GM11168 (cell line): ENCODE measurements around the gene ZNF276.
"Not testable (repeated sequence)": the region's sequence is repeated elsewhere in the genome, so short reads cannot be mapped to it uniquely, and the experiment has no call there.

Experiments
- in situ Hi-C: fragments of 300-500 bp; cut with MboI; formaldehyde crosslinking; loops from one replicate; pipeline ENCODE4 v1.12.0; 2022; ENCODE audit warnings: low sequenced_read_pairs; ENCODE audit not compliant: unreplicated experiment

Gene ZNF276

DNA sequence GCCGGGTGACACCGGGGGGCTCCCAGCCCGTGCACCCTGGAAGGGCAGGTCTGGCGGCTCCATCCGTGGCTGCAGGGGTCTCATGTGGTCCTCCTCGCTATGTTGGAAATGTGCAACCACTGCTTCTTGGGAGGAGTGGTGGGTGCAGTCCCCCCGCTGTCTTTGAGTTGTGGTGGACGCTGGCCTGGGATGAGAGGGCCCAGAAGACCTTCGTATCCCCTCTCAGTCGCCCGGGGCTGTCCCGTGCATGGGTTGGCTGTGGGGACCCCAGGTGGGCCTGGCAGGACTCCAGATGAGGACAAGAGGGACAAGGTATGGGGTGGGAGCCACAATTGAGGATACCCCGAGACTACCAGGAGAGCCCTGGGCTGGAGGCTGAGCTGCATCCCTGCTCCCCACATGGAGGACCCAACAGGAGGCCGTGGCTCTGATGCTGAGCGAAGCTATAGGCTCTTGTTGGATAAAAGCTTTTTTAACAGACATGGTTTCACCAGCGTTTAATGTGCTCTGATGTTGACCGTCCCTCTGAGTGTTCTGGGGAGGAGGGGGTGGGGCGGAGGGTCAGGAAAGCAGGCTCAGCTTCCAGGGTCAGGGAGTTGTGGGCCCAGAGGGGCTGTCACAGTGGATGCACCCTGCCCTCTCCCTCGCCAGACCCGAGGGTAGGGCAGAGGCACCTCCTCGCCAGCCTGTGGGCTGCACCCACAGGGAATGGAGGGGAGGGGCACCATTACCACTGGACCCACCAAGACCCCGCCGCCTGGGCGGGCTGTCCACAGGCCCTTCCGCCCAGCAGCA, 25.3 kb upstream of the ZNF276 start:
- in situ Hi-C loops = no loop called here

DNA sequence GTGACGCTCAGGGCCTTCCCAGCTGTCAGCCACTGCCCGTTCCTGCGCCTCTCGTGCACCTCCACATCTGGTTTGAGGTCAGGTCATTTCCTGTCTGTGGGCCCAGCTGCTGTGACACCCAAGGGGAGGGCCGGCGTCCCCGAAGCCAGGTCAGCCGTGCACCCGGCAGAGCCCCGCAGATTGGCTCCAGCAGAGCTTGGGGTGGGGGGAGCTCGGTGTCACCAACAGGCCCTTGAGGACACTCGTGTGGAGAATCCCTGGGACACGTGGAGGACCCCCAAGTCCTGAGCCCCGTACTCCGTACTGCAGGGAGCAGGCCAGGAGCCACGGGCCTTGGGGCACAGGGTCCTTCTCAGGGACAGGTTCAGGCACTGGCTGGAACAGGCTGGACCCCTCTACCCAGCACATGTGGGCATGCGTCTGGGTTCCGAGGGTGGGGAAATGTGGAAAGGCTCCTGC, 24.6 kb upstream of the ZNF276 start:
- in situ Hi-C loops = no loop called here

DNA sequence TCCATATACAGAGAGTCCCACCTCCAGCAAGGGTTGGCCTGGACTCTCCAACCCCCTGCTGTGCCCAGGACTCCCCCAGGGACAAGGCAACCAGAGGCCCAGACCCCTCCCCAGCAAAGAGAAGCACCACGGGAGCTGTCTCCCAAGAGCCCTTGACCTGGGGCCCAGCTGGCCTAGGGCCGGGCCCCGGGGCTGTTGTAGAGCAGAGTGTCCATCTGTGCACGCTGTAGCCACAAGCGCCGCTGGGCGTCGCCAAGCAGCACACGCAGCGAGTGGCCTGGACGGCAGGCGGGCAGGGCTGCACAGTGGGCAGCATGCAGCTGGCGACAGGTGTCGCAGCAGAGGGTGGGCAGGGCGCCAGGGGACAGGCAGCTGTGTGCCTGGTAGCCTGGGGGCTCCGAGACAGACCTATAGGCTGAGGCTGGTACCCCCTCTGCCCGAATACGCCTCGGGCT, 24.1 kb upstream of the ZNF276 start:
- in situ Hi-C loops = no loop called here

DNA sequence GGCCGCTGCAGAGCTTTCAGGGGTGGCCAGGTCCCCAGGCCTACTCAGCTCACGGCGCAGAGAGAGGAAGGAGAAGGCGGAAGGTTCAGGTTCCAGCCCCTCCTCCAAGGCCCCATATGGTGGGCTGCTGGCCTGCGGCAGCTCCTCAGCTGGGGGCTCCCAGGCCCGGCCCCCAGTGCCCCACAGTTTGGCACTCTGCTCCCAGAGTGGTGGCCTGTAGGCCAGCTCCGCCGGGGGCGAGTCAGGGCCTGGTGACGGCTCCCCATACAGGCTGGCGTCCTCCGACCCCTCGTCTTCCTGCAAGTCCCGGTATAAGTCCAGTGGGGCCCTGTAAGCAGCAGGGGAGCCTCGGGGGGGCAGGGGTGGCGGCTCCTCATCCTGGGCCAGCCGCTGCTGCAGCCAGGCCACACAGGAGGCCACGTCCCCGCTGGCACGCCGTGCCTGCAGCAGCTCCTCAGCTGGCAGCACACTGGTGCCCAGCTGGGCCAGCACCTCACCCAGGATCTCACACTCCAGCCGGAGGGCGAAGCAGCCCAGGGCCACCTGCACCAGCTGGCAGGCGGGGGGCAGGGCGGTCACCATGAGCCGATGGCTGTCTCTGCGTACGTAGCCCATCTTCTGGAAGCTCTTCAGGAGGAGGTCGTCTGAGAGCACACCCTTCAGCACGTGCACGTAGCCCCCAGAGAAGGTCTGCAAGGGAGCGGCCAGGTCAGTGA, 23.6 kb upstream of the ZNF276 start:
- in situ Hi-C loops = no loop called here

DNA sequence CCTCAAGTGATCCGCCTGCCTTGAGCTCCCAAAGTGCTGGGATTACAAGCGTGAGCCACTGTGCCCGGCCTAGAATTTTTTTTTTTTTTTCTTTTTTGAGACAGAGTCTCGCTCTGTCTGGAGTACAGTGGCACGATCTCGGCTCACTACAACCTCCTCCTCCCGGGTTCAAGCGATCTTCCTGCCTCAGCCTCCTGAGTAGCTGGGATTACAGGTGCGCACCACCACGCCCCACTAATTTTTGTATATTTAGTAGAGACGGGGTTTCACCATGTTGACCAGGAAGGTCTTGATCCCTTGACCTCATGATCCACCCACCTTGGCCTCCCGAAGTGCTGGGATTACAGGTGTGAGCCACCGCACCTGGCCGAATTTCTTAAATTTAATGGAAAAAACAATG, 22.6 kb upstream of the ZNF276 start:
- in situ Hi-C loops = not testable (repeated sequence)

DNA sequence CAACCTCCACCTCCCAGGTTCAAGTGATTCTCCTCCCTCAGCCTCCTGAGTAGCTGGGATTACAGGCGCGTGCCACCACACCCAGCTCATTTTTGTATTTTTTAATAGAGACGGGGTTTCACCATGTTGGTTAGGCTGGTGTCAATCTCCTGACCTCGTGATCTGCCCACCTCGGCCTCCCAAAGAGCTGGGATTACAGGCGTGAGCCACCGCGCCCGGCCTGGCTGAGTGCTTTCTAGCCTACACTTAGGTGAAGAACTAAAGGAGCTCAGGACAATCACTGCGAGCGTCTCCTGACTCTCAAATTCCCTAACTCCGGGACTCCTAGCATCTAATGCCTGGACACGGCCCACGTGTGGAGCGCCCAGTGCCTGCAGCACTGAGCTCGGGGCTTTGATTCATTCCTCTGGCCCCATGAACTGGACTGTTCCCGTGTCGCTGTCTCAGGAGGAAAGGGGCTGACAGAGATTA, 21.7 kb upstream of the ZNF276 start:
- in situ Hi-C loops = loop anchor here (10.0 kb wide), 1 partner anchor 165 kb away; no protein-coding TSS in a partner anchor

DNA sequence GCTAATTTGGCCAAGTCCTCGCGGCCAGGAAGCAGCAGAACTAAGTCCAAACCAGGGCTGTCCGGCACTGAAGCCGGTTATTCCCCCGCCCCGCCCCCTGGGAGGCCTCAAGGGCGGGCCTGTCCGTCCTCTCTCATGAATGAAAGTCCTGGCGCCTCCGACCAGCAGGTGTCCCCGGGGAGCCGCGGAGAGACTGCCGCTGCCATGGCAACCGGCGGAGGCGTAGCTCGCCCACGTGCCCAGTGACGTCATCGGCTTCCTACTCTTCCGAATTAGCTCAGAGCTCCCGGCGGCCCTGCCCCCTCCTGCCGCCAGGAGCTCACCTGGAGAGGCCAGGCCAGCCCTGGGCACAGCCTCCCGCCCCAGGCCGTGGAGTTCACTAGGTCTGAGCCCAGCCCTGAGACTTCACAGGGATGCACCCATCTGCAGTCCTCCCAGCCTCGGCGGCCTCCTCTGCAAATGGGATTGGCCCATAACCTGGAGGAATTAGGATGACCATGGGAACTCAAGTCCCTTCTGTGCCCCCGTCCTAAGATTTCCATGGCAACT, 21.2 kb upstream of the ZNF276 start:
- in situ Hi-C loops = loop anchor here (10.0 kb wide), 1 partner anchor 165 kb away; no protein-coding TSS in a partner anchor

DNA sequence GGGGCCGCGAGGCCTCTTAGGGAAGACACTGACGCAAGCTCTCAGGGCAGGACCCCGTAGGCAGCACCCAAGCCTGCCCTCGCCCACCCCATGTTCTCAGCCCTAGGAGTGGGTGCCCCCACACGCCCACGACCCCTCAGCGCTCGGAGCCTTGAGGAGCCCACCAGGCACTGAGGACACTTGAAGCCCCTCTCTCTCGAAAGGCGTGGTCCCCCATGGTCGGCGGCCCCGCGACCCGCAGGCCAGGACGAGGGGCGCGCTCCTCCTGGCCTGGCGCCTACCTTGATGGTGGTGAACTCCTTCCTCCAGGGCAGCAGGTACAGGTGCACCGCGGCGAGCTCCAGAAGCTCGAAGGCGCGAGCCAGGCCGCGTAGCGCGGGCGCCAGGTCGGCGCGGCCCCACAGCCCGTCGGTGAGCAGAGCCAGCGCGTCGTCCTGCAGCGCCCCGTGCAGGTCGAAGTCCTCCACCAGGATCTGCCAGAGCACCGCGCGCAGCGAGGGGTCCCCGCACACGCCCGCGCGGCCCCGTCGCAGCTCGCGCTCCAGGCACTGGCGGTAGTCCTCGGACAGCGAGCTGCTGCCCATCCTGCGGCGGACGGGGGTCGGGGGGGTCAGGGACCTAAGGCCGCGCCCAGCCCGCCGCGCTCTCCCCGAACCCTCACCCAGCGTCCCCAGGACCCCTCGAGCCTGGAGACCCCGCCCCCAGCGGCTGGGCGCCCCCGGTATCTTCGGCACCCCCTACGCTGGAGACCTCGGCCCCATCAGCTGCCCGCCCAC, 20.5 kb upstream of the ZNF276 start:
- in situ Hi-C loops = loop anchor here (10.0 kb wide), 1 partner anchor 164 kb away; no protein-coding TSS in a partner anchor

DNA sequence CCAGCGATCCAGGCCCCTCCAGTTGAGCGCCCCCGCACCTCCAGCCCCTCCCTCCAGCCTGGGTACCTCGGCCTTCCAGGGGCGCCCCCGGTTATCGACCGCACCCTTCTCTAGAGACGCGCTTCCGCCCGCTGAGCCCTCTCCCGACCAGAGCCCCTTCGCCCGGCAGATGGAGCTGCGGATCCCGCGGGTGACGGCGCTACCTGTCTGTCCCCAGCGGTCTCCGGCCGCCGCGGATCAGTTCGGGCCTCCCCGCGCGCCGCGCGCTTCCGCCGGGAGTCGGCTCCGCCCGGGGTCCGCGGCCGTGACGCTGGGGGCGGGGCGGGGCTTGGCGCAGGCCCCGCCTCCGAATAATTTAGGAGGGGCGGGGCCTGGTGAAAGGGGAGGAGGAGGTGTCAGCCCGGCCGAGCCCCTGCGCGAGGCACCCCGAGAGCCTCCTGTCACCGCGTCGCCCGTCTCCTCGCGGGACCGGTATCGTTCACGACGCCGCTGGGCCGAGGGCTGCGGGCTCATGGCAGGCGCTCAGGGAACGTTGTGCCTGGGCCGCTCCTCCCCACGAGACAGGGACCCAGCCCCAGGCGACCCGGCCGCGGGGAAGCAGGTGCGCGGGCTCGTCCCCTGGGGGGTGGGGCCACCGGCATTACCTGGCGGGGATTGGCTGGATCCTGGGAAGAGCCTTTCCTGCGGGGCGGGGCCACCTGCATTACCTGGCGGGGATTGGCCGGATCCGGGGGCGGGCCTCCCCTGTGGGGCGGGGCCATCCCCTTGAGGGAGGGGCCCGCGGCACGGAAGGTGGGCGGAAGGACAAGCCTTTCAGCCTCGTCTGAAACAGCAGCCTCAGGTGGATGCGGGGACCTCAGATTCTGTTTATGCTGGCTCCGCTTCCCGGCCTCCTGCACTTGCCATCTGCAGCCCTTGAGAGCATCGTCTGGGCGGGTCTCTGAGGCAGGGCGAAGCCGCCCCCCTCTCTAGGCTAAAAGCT, 19.6 kb upstream of the ZNF276 start, which contains the start of gene SPATA2L:
Gene SPATA2L (minus strand): TSS at position 281 of the 982 bp plus-strand sequence. CDS start 473 bp downstream, outside the sequence.
- in situ Hi-C loops = loop anchor here (10.0 kb wide), 1 partner anchor 163 kb away; no protein-coding TSS in a partner anchor

DNA sequence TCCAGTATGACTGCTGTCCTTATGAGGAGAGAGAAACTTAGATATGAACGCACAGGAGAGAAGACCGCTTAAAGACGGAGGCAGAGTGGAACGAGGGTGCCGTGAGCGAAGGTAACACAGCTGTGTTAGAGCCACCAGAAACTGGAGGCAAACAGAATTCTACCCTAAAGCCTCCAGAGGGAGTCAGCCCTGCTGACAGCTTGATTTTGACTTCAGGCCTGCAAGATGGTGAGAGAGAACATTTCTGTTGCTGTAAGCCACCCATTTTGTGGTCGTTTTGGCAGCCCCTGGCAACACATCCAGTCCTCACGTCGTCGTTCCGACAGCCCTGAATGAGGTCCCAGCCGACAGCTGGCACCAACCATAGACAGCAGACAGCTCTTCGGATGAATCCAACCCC, 17.1 kb upstream of the ZNF276 start:
- in situ Hi-C loops = loop anchor here (10.0 kb wide), 1 partner anchor 161 kb away; no protein-coding TSS in a partner anchor

DNA sequence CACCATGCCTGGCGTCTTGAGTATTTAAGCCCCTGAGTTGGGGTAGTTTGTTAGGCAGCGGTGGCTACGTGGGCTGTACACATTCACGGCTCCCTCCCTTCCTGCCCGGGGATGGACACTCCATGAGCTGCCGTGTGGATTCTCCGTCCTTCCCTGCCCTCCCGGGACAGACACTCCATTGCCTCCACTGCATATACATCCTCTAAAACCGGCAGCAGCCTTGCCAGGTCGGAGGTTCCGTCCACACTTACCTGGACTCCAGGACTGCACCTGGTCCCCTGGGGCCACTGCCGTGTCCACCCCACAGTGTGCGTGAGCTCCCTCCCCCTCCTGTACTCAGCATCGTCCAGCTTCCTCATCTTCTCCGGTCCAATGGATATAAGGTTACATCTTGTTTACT, 16.3 kb upstream of the ZNF276 start:
- in situ Hi-C loops = loop anchor here (5.0 to 10.0 kb wide), 2 partner anchors 87 to 160 kb away; no protein-coding TSS in a partner anchor

DNA sequence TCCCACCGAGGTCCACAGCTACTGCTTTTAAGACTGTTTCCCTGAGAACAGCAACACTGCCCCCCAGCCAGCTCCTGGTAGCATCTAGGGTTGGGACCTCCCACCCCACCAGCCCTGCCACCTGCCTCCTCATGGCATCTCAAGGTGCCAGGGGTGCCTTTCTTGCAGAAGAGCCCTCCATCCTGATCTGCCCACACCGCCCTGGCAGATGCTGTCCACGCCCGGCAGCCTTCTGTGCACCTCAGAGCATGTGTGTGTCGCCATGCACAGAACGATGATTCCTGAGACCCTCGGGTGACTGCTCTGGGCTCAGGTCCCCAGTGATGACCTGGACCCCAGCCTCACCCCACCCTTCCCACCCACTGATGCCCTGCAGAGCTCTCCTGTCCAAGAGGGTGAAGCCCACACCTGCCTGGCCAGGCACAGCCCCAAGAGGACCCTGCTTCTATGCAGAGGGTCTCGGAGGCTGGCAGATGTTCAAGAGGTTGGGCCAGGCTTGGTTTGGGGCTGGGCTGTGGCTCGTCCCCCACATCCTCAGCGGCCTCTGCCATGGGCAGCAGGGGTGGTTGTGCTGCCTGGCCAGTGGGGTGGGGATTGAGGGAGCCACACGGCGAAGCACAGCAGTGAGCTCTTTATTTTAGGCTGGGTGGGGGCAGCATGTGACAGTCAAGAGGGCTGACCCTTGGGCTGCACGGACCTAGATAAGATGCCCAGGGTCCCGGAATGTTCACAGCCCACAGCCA, 14.6 kb upstream of the ZNF276 start:
- in situ Hi-C loops = loop anchor here (5.0 to 10.0 kb wide), 2 partner anchors 86 to 158 kb away; no protein-coding TSS in a partner anchor

DNA sequence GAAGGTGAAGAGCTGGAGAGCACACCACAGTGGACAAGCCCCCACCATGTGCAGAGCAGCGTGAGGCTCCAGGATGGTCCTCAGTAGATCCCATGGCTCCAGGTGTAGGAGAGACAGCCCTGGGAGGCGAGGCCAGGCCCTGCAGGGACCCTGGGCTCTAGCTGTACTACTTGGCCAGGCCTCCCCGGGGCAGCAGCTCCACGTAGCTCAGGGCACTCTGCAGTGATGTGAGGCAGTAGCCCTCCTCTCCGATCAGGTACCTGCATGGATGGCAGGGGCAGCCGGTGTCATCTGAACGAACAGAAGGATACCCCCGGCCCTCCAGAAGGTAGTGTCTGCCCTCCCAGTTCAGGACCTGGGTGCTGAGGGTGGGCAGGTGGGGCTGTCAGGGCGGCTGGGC, 13.6 kb upstream of the ZNF276 start:
- in situ Hi-C loops = loop anchor here (5.0 to 10.0 kb wide), 2 partner anchors 85 to 157 kb away; no protein-coding TSS in a partner anchor

DNA sequence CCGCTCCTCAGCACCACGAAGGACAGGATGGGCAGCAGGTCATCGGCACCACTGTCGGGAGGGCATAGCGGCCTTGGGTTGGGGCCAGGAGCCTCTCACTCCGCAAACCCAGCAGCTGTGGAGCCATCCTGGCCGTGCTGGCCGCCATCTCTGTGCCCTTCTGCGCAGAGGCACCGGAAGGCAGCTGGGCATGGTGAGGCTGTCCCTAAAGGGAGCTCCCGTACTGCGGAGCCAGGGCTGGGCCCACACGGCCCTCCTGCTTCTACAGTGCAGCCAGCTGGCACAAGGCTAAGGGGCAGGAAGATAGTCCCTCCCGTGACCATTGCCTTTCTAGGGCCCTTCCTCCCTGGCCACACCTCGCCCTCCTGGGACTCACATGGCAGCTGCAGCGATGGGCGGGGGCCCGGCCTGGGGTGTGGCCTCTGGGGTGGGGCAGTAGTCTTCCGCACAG, 12.8 kb upstream of the ZNF276 start:
- in situ Hi-C loops = loop anchor here (5.0 to 10.0 kb wide), 2 partner anchors 84 to 156 kb away; no protein-coding TSS in a partner anchor

DNA sequence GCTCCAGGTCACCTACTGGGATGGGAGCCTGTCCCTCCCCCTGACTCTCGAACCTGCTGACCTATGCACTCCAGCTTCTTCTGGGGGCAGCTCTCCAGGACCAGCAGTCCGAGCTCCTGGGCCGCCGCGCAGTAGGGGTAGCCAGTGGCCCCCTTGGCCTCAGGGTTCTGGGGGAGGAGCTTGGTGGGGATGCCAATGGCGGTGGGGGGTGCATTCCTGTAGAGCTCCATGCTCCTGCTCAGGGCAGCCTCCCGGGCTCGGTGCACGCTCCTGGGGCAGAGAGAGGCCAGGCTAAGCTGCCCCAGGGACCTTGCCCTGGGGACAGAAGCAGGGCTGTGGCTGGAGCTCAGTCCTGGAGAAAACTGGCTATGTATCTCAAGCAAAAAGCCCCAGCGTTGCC, 12.2 kb upstream of the ZNF276 start:
- in situ Hi-C loops = loop anchor here (5.0 to 10.0 kb wide), 2 partner anchors 83 to 156 kb away; no protein-coding TSS in a partner anchor

DNA sequence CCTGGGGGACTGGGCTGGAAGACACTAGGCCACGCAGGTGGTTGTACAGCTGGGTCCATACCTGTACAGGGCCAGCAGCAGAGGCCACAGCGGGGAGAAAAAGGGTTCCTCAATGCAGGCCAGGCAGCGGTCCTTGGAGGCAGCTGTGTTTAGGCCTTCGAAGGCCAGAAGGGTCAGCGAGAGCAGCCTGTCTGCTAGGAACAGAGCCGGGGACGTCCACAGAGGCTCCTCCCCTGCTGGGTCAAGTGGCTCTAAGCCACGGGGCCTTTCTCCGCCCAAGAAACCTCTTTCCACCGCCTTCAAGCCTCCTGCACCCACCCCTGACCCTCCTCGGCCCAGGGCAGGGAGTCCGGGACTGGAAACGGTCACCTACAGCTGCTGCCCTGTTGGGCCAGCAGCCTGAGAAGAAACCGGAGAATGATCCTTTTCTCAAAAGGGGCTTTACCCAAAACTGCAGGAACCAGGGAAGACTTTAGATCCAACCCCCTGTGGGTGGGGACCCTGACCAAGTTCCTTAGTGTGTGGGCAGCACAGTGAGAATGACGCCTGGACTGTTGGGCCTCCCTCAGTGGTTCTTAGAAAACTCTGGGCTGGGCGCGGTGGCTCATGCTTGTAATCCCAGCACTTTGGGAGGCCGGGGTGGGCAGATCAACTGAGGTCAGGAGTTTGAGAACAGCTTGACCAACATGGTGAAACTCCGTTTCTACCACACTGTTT, 11.5 kb upstream of the ZNF276 start:
- in situ Hi-C loops = loop anchor here (5.0 to 10.0 kb wide), 2 partner anchors 82 to 155 kb away; no protein-coding TSS in a partner anchor
